ENCODE measurements around the gene COL6A3.

GRCh38 chr2:237314198-237314597 is 99.8 kb downstream of the COL6A3 start:
- TF ChIP-seq CTCF (conservative IDR thresholded peaks at IDR 0.05 in 1 of 2, IDR thresholded peaks at IDR 0.05 in 1 of 2; ENCODE audit: extremely low read depth in 1 of 2, insufficient read depth in 1 of 2, low read depth in 1 of 2, low read length in 2 of 2) (no peak), EZH2 (IDR thresholded peaks at IDR 0.05; ENCODE audit: borderline replicate concordance, low read length) (no peak)
